ENCODE measurements around the gene HIPK3.
"Not testable (repeated sequence)": the region's sequence is repeated elsewhere in the genome, so short reads cannot be mapped to it uniquely, and the experiment has no call there.

Gene HIPK3

GRCh38 chr11:33296695-33297094, 39.5 kb downstream of the HIPK3 start:
- no peak for DNase-seq

- no peak for DNase-seq
Measured at GRCh38 chr11:33303541-33303940, 46.4 kb downstream of the HIPK3 start.

GRCh38 chr11:33306821-33307220, 49.6 kb downstream of the HIPK3 start:
- not testable (repeated sequence) for DNase-seq

- no peak for DNase-seq
Measured at GRCh38 chr11:33307984-33308383, 50.8 kb downstream of the HIPK3 start.

GRCh38 chr11:33309118-33309517, 51.9 kb downstream of the HIPK3 start:
- DNase-seq = no peak

- no peak for DNase-seq
Measured at GRCh38 chr11:33310720-33311500, 53.7 kb downstream of the HIPK3 start.

GRCh38 chr11:33311680-33312079, 54.5 kb downstream of the HIPK3 start:
- DNase-seq = no peak

- no peak for DNase-seq
Measured at GRCh38 chr11:33315822-33316221, 58.6 kb downstream of the HIPK3 start.

- DNase-seq = no peak
Measured at GRCh38 chr11:33317662-33318061, 60.5 kb downstream of the HIPK3 start.

GRCh38 chr11:33320016-33320813, 63.0 kb downstream of the HIPK3 start:
- no peak for DNase-seq

GRCh38 chr11:33320814-33321330, 63.7 kb downstream of the HIPK3 start:
- no peak for DNase-seq

- DNase-seq = no peak
Measured at GRCh38 chr11:33321422-33321821, 64.2 kb downstream of the HIPK3 start.

- no peak for DNase-seq
Measured at GRCh38 chr11:33323421-33323820, 66.2 kb downstream of the HIPK3 start.

- no peak for DNase-seq
Measured at GRCh38 chr11:33324302-33324985, 67.3 kb downstream of the HIPK3 start.

- DNase-seq = no peak
Measured at GRCh38 chr11:33325451-33325850, 68.3 kb downstream of the HIPK3 start.

GRCh38 chr11:33329705-33330329, 72.6 kb downstream of the HIPK3 start:
- DNase-seq = no peak

GRCh38 chr11:33333816-33334215, 76.6 kb downstream of the HIPK3 start:
- DNase-seq = no peak

GRCh38 chr11:33334627-33335026, 77.4 kb downstream of the HIPK3 start:
- no peak for DNase-seq

GRCh38 chr11:33339247-33339646, 82.1 kb downstream of the HIPK3 start:
- no peak for DNase-seq

- no peak for DNase-seq
Measured at GRCh38 chr11:33344611-33345010, 87.4 kb downstream of the HIPK3 start.

GRCh38 chr11:33347490-33348125, 90.4 kb downstream of the HIPK3 start:
- DNase-seq = no peak

GRCh38 chr11:33350287-33350686, 93.1 kb downstream of the HIPK3 start:
- no peak for DNase-seq
